ENCODE results near the gene PSG2.
"Not testable (repeated sequence)": the region's sequence is repeated elsewhere in the genome, so short reads cannot be mapped to it uniquely, and the experiment has no call there.

GRCh38 chr19:43114626-43115025 lies 32.1 kb upstream of the PSG2 start:
- TF ChIP-seq RCOR1 (IDR thresholded peaks at IDR 0.05; ENCODE audit: low read length); CTCF (IDR thresholded peaks at IDR 0.05); IRF3 (IDR thresholded peaks at IDR 0.05; ENCODE audit: low read depth, low read length); SIN3A (IDR thresholded peaks at IDR 0.05; ENCODE audit: borderline replicate concordance, low read depth, low read length): not testable (repeated sequence)

Measured in SK-N-SH (cell line).